OCI-LY3 (cell line): ENCODE results near the gene CRTC3.

Source experiments
- CTCF ChIP-seq: fragments of 200-600, 300-600 bp; sonication (generic); IDR thresholded peaks from 2 replicates; pipeline ENCODE4 v1.5.1; 2014; ENCODE audit warnings: antibody characterized with exemption, low read length, low read depth
- EZH2phosphoT487 ChIP-seq: fragments of 200-600 bp; shearing (Covaris generic); IDR thresholded peaks from 2 replicates; pipeline ENCODE4 v1.6.1; 2018; ENCODE audit warnings: antibody characterized with exemption, mixed run types, low read depth

GRCh38 chr15:90596943-90597342, 67.2 kb downstream of the CRTC3 start:
- TF ChIP-seq CTCF = no peak
- TF ChIP-seq EZH2phosphoT487 = no peak
